ENCODE results near the gene PDE10A.

Gene PDE10A

DNA sequence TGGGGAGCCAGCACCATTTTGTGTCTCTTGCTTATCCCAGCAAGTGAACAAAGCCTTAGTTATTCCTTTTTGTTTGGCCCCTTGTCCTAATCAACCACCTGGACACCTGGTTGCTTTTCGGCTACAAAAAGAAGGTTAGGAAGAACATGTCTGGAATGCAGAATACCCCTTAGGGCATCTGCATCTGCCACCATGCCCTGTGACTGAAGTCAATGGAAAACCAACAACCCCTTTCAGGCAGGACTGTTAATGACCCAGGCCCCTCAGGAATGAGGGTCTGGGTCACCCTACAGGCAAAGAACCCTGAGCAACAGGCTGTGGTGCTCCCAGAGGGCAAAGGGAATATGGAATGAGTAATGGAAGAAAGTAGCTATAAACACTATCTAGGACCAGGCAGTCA lies 78.5 kb downstream of the PDE10A start:
- no peaks in the 10 kb centered on the region for H3K36me3 Mint-ChIP-seq (ENCODE audit: low read depth)
- DNase-seq, result no peak
- no peaks in the 10 kb centered on the region for H3K9me3 Mint-ChIP-seq
- no peak overlapping the region for H3K27ac Mint-ChIP-seq
- no peaks in the 10 kb centered on the region for H3K27me3 Mint-ChIP-seq
- no peaks in the 10 kb centered on the region for H3K4me1 Mint-ChIP-seq
- no peak for ATAC-seq
- no peak overlapping the region for H3K4me3 Mint-ChIP-seq

DNA sequence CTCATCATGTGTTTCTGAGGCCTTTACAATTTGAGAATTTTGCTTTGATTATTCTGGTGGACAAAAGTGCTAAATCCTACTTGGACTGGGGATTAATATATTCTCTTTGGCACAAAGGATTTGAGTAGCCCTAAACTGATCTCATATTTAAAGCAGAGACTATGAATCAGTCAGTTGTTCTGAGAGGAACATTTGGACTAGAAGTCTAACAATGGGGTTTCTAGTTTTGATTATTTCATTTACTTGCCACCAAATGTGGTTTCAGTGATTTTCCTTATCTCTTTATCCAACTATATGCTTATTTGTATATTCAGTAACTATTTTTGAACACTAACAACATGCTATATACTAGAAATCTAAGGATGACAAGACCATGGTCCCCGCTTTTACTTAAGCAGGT lies 81.4 kb downstream of the PDE10A start:
- no peak overlapping the region for H3K27ac Mint-ChIP-seq
- ATAC-seq (no peak), DNase-seq (no peak)
- no peaks in the 10 kb centered on the region for H3K36me3 Mint-ChIP-seq (ENCODE audit: low read depth)
- no peaks in the 10 kb centered on the region for H3K4me1 Mint-ChIP-seq
- no peaks in the 10 kb centered on the region for H3K27me3 Mint-ChIP-seq
- H3K9me3 Mint-ChIP-seq, result no peaks in the 10 kb centered on the region
- H3K4me3 Mint-ChIP-seq, result no peak overlapping the region

DNA sequence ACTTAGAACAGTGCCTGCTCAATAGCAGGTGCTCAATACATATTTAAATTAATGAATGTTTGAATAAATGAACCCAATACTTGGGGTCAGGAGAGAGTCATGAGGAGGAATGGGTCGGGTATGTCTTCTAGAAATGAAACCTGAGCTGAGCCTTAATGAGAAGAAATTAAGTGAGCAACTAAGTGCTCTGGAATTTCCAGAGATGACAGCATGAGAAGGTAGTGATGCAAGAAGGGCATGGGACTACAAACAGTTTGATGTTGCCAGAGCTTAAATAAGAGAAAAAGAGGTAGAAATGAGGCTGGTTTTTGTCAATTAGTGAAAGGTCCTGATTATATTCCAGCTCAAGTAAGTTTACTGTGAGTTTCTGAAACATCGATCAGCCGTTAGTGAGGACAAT lies 82.9 kb downstream of the PDE10A start:
- Mint-ChIP-seq H3K4me3 (no peak overlapping the region), H3K27me3 (no peaks in the 10 kb centered on the region), H3K9me3 (no peaks in the 10 kb centered on the region), H3K27ac (no peak overlapping the region), H3K4me1 (no peaks in the 10 kb centered on the region), H3K36me3 (ENCODE audit: low read depth) (no peaks in the 10 kb centered on the region)
- ATAC-seq, result no peak
- no peak for DNase-seq

DNA sequence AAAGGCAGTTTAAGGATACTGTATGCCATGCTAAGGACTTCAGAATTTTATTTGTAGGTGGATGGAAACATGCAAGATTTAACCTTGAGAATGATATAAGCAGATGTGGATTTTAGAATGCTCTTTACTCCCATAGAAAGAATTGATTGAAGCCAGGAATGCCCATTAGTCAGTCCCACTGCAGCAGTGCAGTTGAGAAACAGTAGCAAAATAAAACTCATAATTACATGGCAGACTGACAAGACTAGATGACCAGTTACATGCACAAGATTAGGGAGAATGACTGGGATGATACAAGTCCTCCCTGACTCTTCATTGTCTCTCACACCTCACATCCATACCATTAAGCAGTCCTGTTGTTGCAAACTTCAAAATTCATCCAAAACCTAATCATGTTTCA lies 83.9 kb downstream of the PDE10A start:
- no peaks in the 10 kb centered on the region for H3K27me3 Mint-ChIP-seq
- H3K9me3 Mint-ChIP-seq, result no peaks in the 10 kb centered on the region
- no peak for ATAC-seq
- no peak overlapping the region for H3K27ac Mint-ChIP-seq
- H3K4me1 Mint-ChIP-seq, result no peaks in the 10 kb centered on the region
- no peaks in the 10 kb centered on the region for H3K36me3 Mint-ChIP-seq (ENCODE audit: low read depth)
- no peak overlapping the region for H3K4me3 Mint-ChIP-seq
- no peak for DNase-seq

DNA sequence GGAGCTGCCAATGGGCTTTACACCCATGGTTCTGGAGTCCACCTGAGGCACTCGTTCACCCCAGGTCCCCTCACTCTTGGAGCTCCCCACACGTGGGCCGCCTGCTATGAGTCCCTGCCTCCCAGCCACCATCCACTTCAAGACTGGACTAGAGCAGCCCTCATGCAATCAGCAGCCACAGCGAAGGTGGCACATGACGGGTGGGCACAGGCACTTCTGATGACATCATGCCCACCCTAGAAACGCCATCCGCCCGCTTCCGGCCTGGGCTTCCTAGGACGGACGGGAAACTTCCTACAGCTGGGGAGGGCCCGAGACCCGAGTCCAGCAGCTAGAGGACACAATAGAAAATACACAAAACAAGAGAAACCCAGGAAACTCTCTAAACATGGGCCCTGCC lies 85.5 kb downstream of the PDE10A start:
- Mint-ChIP-seq H3K4me3 (no peak overlapping the region), H3K27ac (no peak overlapping the region), H3K27me3 (no peaks in the 10 kb centered on the region), H3K4me1 (no peaks in the 10 kb centered on the region), H3K9me3 (no peaks in the 10 kb centered on the region), H3K36me3 (ENCODE audit: low read depth) (no peaks in the 10 kb centered on the region)
- ATAC-seq (no peak), DNase-seq (no peak)

DNA sequence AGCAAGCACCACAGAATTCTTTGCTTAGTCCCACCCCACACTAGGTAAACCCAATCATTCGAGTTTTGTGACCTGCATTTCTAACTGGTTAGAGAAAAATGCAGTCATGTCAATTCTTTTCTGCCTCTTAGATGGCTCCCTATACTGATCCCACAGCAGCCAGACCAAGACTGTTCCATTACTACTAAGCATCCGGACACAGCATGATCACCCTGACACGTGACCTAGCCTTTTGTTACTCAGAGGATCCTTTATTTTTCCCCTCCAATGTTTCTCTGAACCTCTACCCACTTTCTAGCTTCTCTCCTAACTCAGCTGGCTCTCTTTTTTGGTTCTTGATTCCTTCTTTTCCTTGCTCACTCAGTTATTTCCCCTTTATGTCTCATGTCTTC lies 87.9 kb downstream of the PDE10A start:
- Mint-ChIP-seq H3K36me3 (ENCODE audit: low read depth) (no peaks in the 10 kb centered on the region), H3K27me3 (no peaks in the 10 kb centered on the region), H3K9me3 (no peaks in the 10 kb centered on the region), H3K27ac (no peak overlapping the region), H3K4me1 (no peaks in the 10 kb centered on the region), H3K4me3 (no peak overlapping the region)
- ATAC-seq, result no peak
- no peak for DNase-seq

DNA sequence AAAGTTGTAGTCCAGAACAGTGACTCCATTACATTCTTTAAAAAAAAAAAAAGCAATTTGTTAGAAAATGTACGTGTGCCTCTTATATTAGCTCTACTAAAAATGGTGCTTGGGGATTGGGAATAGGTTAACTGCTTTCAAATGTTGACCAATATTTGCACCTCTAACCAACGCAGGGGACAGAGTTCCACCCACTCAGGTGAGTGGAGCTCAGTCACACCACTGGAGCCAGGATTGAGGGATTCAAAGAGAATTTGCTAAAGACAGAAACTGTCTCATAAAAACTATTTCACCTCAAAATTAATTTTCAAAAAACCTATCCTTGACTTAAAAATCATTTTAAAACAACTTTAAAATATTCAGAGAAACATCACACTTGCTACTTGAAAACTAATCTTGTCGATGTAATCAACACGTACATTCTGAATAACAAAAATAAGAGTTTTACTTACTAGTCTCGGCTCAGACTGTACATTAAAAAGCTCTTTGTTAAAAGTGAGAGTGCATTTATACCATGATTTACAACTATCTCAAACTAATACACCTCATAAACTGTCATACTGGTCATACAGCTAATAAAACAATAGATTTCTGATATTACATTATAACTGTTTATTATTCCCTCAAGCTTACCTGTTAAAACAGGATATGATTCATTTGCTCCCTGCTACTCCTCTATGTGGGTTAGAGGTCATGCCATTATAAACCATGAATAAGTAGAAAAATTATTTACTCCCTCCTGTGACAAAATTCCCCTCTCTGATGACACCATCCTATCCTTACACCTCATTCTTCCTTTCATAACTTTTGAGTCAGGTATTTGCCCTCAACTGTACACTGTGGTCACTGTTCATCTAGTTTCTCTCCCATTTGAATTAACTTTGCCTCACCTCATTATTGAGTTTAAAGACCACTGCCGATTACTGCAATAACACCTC lies 88.6 kb downstream of the PDE10A start:
- H3K4me3 Mint-ChIP-seq, result no peak overlapping the region
- H3K27ac Mint-ChIP-seq, result no peak overlapping the region

DNA sequence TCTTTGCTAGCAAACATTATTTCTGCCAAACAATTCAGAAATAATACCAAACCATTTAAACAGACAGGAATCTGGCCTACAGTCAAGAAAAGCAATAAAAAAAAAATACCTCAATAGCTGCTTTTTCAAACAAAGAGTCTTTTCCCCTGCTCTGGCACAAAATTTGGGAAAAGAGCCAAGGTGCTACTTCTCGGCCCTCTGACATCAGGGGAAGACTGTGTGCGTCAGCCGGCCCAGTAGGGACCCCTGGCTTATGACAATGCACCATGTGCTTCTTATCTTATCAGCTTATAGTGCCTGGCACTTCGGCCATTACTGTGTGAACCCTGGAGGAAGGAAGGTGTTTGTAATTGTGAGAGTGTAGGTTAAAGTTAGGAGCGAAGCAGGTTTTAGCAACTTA lies 89.4 kb downstream of the PDE10A start:
- Mint-ChIP-seq H3K9me3 (peaks cover 4% of the 10 kb centered on the region), H3K4me1 (no peaks in the 10 kb centered on the region), H3K27me3 (no peaks in the 10 kb centered on the region), H3K4me3 (no peak overlapping the region), H3K27ac (no peak overlapping the region), H3K36me3 (ENCODE audit: low read depth) (no peaks in the 10 kb centered on the region)
- DNase-seq, result no peak
- ATAC-seq, result no peak

More for the DNA sequence above, 88.6 kb downstream of the PDE10A start:
- no peaks in the 10 kb centered on the region for H3K27me3 Mint-ChIP-seq
- no peaks in the 10 kb centered on the region for H3K4me1 Mint-ChIP-seq
- no peaks in the 10 kb centered on the region for H3K36me3 Mint-ChIP-seq (ENCODE audit: low read depth)
- DNase-seq (no peak), ATAC-seq (no peak)
- H3K9me3 Mint-ChIP-seq, result peaks cover 1% of the 10 kb centered on the region

DNA sequence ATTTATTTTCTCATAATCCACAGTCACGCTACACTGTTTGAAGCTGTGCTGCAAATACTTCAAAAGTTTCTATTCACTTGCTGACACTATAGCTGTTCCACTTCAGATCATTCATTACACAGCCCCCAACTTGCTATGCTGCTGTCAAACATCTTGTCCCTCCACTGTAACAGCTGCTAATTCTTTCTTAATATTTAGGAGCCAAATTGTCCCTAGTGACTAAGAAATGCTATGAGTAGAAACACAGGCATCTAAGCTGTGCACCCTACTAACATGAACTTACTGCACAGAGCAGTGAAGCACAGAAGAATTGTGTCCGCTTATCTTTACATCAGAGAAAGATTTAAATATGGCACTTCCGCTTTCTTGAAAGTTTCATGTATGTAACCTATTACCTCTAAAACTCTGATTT lies 91.3 kb downstream of the PDE10A start:
- Mint-ChIP-seq H3K4me1 (no peaks in the 10 kb centered on the region), H3K36me3 (ENCODE audit: low read depth) (no peaks in the 10 kb centered on the region), H3K27me3 (no peaks in the 10 kb centered on the region), H3K4me3 (no peak overlapping the region), H3K9me3 (peaks cover 4% of the 10 kb centered on the region), H3K27ac (no peak overlapping the region)
- DNase-seq (no peak), ATAC-seq (no peak)

DNA sequence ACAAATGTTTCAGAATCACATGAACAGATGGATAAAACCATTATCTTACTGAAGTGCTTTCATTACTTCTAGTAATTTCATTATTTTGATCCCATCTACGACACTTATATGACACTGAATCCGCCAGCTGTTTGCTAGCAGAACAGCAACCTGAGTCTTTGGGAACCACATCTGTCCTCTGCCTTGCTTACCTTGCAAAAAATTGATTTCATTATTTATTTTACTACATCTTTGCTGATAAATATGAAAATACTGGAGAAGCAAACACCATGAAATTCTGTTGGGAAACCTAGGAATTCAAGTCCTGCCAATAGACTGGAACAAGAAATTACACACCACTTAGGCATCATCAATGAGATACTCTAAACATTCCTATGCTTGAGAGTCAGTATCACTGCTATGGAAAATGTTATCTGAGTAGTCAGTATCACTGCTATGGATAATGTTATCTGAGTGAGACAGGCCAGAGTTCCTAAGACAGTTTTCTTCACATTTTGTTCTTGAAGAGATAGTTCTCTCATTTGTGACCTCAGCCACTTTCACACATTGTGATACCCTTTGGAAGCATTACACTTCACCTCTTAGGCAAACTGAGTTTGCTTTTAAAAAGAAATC lies 91.9 kb downstream of the PDE10A start:
- no peaks in the 10 kb centered on the region for H3K27me3 Mint-ChIP-seq
- peaks cover 4% of the 10 kb centered on the region for H3K9me3 Mint-ChIP-seq
- DNase-seq, result no peak
- no peak overlapping the region for H3K27ac Mint-ChIP-seq
- H3K4me1 Mint-ChIP-seq, result no peaks in the 10 kb centered on the region
- no peak for ATAC-seq
- no peaks in the 10 kb centered on the region for H3K36me3 Mint-ChIP-seq (ENCODE audit: low read depth)
- H3K4me3 Mint-ChIP-seq, result no peak overlapping the region

DNA sequence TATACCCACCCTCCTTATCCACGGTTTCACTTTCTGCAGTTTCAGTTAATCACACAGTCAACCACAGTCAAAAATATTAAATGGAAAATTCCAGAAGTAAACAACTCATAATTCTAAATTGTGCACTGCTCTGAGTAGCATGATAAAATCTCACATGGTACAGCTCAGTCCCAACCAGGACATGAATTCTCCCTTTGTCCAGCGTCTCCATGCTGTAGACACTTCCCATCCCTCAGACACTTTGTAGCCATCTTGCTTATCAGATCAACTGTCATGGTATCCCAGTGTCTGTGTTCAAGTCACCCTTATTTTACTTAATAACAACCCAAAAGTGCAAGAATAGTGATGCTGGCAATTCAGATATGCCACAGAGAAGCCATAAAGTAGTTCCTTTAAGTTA lies 94.7 kb downstream of the PDE10A start:
- H3K27me3 Mint-ChIP-seq, result no peaks in the 10 kb centered on the region
- H3K4me3 Mint-ChIP-seq, result no peak overlapping the region
- DNase-seq, result no peak
- H3K36me3 Mint-ChIP-seq (ENCODE audit: low read depth), result no peaks in the 10 kb centered on the region
- H3K4me1 Mint-ChIP-seq, result no peaks in the 10 kb centered on the region
- no peak for ATAC-seq
- no peak overlapping the region for H3K27ac Mint-ChIP-seq
- peaks cover 4% of the 10 kb centered on the region for H3K9me3 Mint-ChIP-seq

DNA sequence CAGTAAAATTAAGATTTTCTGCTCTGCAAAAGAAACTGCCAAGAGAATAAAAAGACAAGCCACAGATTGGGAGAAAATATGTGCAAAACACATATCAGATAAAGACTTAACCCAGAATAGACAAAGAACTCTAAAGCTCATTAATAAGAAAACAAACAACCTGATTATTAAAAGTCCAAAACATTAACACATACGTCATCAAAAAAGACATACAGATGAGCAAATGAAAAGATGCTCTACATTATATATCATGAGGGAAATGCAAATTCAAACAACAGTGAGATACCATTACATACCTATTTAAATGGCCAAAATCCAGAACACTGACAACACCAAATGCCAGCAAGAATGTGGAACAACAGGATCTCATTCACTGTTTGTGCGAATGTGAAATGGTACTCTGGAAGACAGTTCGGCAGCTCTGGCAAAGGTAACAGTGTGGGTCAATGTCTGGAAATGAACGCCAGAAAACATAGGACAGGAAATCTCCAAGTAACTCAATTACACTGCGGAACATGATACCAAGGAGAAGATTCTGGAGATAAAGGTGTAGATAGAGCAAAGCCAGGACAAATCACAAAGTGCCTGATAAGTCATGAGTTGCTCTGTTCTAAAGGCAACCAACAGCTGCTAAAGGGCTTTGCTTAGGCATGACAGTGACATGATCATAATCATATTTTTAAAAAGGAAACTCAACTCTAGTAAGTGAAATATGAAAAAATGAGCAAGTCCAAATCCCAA lies 96.8 kb downstream of the PDE10A start:
- H3K27ac Mint-ChIP-seq, result no peak overlapping the region
- H3K27me3 Mint-ChIP-seq, result no peaks in the 10 kb centered on the region
- H3K4me1 Mint-ChIP-seq, result no peaks in the 10 kb centered on the region
- ATAC-seq (no peak), DNase-seq (no peak)
- no peak overlapping the region for H3K4me3 Mint-ChIP-seq
- H3K9me3 Mint-ChIP-seq, result peaks cover 11% of the 10 kb centered on the region
- H3K36me3 Mint-ChIP-seq (ENCODE audit: low read depth), result no peaks in the 10 kb centered on the region

DNA sequence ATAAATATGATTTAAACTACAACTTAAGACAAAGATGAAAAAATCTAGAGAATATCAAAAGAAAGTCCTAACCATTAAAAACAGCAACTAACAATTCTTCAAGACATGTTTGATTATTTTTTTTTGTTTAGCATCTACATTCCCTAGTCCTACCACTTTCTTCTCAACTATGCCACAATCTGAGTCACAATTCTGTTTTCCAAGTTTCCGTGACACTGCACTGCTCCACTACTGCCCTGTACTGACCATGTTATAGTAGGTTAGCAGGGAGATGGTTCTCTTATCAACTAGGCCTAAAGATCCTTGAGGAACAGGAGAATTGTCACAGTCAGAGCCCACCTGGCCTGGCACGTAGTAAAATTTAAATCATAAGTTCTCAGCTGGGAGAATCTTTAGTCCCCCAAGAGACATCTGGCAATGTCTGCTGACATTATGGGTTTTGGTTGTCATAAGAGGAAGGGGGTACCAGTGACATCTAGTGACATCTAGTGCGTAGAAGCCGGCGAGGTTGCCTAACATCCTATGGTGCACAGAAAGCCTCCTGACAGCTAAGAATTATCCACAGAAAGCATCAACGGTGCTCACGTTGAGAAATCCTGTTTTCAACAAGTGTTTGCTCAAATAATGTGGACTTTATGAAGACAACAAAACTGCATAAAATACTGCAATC lies 100.5 kb downstream of the PDE10A start:
- H3K4me3 Mint-ChIP-seq, result no peak overlapping the region

DNA sequence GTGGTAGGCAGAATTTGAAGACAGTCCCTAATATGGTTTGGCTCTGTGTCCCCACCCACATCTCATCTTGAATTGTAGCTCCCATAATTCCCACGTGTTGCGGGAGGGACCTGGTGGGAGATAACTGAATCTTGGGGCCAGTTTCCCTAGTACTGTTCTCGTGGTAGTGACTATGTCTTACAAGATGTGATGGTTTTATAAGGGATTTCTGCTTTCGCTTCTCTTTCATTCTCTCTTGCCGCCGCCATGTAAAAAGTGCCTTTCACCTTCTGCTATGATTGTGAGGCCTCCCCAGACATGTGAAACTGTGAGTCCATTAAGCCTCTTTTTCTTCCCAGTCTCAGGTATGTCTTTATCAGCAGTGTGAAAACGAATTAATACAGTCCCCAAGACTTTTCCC lies 103.4 kb downstream of the PDE10A start:
- ATAC-seq, result no peak
- Mint-ChIP-seq H3K4me3 (no peak overlapping the region), H3K27ac (no peak overlapping the region), H3K27me3 (no peaks in the 10 kb centered on the region), H3K36me3 (ENCODE audit: low read depth) (no peaks in the 10 kb centered on the region), H3K4me1 (no peaks in the 10 kb centered on the region), H3K9me3 (peaks cover 10% of the 10 kb centered on the region)
- DNase-seq, result no peak

More for the DNA sequence above, 100.5 kb downstream of the PDE10A start:
- peaks cover 10% of the 10 kb centered on the region for H3K9me3 Mint-ChIP-seq
- no peaks in the 10 kb centered on the region for H3K27me3 Mint-ChIP-seq
- no peak for ATAC-seq
- H3K36me3 Mint-ChIP-seq (ENCODE audit: low read depth), result no peaks in the 10 kb centered on the region
- no peak overlapping the region for H3K27ac Mint-ChIP-seq
- H3K4me1 Mint-ChIP-seq, result no peaks in the 10 kb centered on the region
- DNase-seq, result no peak
